Nephron (organoid): ENCODE data around the gene LCOR.
A peak's percentile ranks its signal among the peaks of the same experiment; 100 is the strongest.

Experiments
- H3K27ac Mint-ChIP-seq, 3 experiments: 2 replicates each; pipeline ENCODE4 v1.8.0; 2020; ENCODE audit warnings: mixed read lengths in 3 of 3, mild to moderate bottlenecking in 2 of 3, moderate library complexity in 1 of 3
- H3K27me3 Mint-ChIP-seq: 2 replicates; pipeline ENCODE4 v1.8.0; 2021; ENCODE audit warnings: low read depth, mild to moderate bottlenecking, moderate library complexity, mixed read lengths
- H3K36me3 Mint-ChIP-seq: 2 replicates; pipeline ENCODE4 v1.8.0; 2020; ENCODE audit warnings: low read depth, mixed read lengths
- H3K4me1 Mint-ChIP-seq: 2 replicates; pipeline ENCODE4 v1.8.0; 2020; ENCODE audit warnings: mixed read lengths
- H3K4me3 Mint-ChIP-seq, 3 experiments: 2 replicates each; pipeline ENCODE4 v1.8.0; 2020; ENCODE audit warnings: mild to moderate bottlenecking in 3 of 3, mixed read lengths in 3 of 3, moderate library complexity in 2 of 3
- H3K9me3 Mint-ChIP-seq: 2 replicates; pipeline ENCODE4 v1.8.0; 2020; ENCODE audit warnings: mixed read lengths
- TF ChIP-seq, protein P1 (sequence below), 3 experiments: fragments of 200-600 bp; sonication (generic); IDR thresholded peaks; one replicate each; pipeline ENCODE4 v1.5.0; 2021; ENCODE audit warnings: antibody characterized with exemption in 3 of 3; ENCODE audit not compliant: unreplicated experiment in 3 of 3

LCOR gene

GRCh38 chr10:96851281-96851680 is 19.2 kb downstream of the LCOR start:
- Mint-ChIP-seq H3K4me3 (no peak overlapping the region), H3K4me1 (peaks cover 5% of the 10 kb centered on the region), H3K27me3 (no peaks in the 10 kb centered on the region), H3K9me3 (no peaks in the 10 kb centered on the region), H3K27ac (no peak overlapping the region), H3K36me3 (peaks cover 6% of the 10 kb centered on the region)
- TF ChIP-seq, protein P1, sequence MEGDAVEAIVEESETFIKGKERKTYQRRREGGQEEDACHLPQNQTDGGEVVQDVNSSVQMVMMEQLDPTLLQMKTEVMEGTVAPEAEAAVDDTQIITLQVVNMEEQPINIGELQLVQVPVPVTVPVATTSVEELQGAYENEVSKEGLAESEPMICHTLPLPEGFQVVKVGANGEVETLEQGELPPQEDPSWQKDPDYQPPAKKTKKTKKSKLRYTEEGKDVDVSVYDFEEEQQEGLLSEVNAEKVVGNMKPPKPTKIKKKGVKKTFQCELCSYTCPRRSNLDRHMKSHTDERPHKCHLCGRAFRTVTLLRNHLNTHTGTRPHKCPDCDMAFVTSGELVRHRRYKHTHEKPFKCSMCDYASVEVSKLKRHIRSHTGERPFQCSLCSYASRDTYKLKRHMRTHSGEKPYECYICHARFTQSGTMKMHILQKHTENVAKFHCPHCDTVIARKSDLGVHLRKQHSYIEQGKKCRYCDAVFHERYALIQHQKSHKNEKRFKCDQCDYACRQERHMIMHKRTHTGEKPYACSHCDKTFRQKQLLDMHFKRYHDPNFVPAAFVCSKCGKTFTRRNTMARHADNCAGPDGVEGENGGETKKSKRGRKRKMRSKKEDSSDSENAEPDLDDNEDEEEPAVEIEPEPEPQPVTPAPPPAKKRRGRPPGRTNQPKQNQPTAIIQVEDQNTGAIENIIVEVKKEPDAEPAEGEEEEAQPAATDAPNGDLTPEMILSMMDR (IDR thresholded peaks at IDR 0.05; ENCODE audit: unreplicated experiment in 3 of 3): no peak

DNA sequence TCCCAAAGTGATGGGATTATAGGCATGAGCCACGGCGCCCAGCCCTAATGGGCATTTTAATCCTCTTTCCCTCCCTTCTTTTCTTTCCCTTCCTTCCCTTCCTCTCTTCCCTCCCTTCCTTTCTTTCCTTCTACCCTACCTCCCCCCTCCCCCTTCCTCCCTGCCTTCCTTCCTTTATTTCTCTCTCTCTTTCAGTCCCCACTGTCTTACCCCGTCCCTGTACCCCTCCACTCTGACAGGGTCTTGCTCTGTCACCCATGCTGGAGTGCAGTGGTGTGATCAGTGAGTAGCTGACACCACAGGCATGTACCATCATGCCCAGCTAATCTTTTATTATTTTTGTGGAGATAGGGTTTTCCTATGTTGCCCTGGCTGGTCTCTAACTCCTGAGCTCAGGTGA is 24.2 kb downstream of the LCOR start:
- H3K36me3 Mint-ChIP-seq: peaks cover 27% of the 10 kb centered on the region
- peaks cover 21% of the 10 kb centered on the region for H3K4me1 Mint-ChIP-seq
- H3K27ac Mint-ChIP-seq: no peak overlapping the region
- H3K9me3 Mint-ChIP-seq: no peaks in the 10 kb centered on the region
- H3K4me3 Mint-ChIP-seq: no peak overlapping the region
- TF ChIP-seq, protein P1 (IDR thresholded peaks at IDR 0.05; ENCODE audit: unreplicated experiment in 3 of 3): no peak
- H3K27me3 Mint-ChIP-seq: no peaks in the 10 kb centered on the region

DNA sequence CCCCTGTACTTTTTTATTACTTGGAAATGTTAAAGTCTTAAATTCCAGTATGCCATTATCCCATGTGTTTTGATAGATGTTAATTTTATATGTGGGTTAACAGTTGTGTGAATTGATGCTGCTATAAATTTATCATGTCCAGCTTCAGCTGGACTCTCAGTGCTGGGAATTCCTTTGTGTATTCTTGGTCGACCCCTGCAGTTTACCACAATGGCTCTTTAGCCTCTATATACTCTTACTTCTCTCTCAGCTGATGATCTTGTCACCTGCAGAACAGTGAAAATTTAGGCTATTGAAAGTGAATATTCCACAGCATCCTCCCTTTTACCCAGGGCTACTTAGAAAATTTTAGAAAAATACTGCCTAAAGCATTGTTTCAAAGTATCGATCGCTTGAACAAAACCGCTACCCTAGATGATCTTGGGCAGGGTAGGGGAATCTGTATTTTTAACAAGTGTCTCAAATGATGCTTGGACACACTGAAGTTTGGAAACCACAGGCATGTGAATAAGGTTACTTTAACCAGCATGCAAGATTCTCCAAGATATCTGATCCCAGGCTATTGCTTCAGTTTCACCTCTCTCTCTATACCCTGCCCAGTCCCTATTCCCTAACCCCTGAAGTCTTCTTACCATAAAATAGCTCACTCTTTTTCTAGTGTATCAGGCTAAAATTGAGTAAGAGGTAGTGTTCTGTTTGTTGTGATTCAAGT is 25.4 kb downstream of the LCOR start:
- Mint-ChIP-seq H3K9me3 (no peaks in the 10 kb centered on the region), H3K4me1 (peaks cover 21% of the 10 kb centered on the region), H3K27ac (peak overlapping the region in 1 of 3 experiments; percentile 12), H3K4me3 (no peak overlapping the region), H3K36me3 (peaks cover 33% of the 10 kb centered on the region), H3K27me3 (no peaks in the 10 kb centered on the region)
- TF ChIP-seq, protein P1 (IDR thresholded peaks at IDR 0.05; ENCODE audit: unreplicated experiment in 3 of 3): no peak

- Mint-ChIP-seq H3K4me3 (no peak overlapping the region), H3K27me3 (no peaks in the 10 kb centered on the region), H3K27ac (peak overlapping the region in 1 of 3 experiments; percentile 12), H3K9me3 (no peaks in the 10 kb centered on the region), H3K4me1 (peaks cover 21% of the 10 kb centered on the region), H3K36me3 (peaks cover 33% of the 10 kb centered on the region)
- TF ChIP-seq, protein P1 (IDR thresholded peaks at IDR 0.05; ENCODE audit: unreplicated experiment in 3 of 3): no peak
Observed at GRCh38 chr10:96858038-96858705, 26.1 kb downstream of the LCOR start.

- peak overlapping the region in 1 of 3 experiments; percentile 9 for H3K27ac Mint-ChIP-seq
- H3K27me3 Mint-ChIP-seq: no peaks in the 10 kb centered on the region
- peaks cover 33% of the 10 kb centered on the region for H3K36me3 Mint-ChIP-seq
- TF ChIP-seq, protein P1 (IDR thresholded peaks at IDR 0.05; ENCODE audit: unreplicated experiment in 3 of 3): no peak
- H3K4me1 Mint-ChIP-seq: peaks cover 22% of the 10 kb centered on the region
- no peaks in the 10 kb centered on the region for H3K9me3 Mint-ChIP-seq
- no peak overlapping the region for H3K4me3 Mint-ChIP-seq
Observed at GRCh38 chr10:96858706-96859050, 26.6 kb downstream of the LCOR start.
